ENCODE results near the gene SSR1. TPM values are rescaled to one million over a fixed set of nuclear protein-coding genes. Genes with fewer than 3 reads are reported as not detected.

The SSR1 gene
- total and polyA plus RNA-seq, 2 experiments from 2014 or later = 65.3 to 70.2 TPM

GRCh38 chr6:7273709-7274108 lies 39.3 kb downstream of the SSR1 start (continued):
- TF ChIP-seq CREB1 (CRISPR knock-in tag; IDR thresholded peaks at IDR 0.05; ENCODE audit: low read depth) = no peak
- TF ChIP-seq STAT1 (IDR thresholded peaks at IDR 0.05; ENCODE audit: unreplicated experiment) = no peak
- TF ChIP-seq ZNF331 (CRISPR knock-in tag; IDR thresholded peaks at IDR 0.05; ENCODE audit: low read depth) = no peak
- no peak for TF ChIP-seq POLR2AphosphoS5 (IDR thresholded peaks at IDR 0.05; ENCODE audit: low read depth)
- no peak for TF ChIP-seq EZH2phosphoT487 (IDR thresholded peaks at IDR 0.05; ENCODE audit: unreplicated experiment)
- TF ChIP-seq JUNB (IDR thresholded peaks at IDR 0.05; ENCODE audit: unreplicated experiment) = no peak
- TF ChIP-seq ETS1 (IDR thresholded peaks at IDR 0.05) = no peak

GRCh38 chr6:7271205-7271534 lies 41.8 kb downstream of the SSR1 start:
- no peaks in the 10 kb centered on the region for H3K9me3 Mint-ChIP-seq
- no peak overlapping the region for H3K4me3 Mint-ChIP-seq
- H3K27ac Mint-ChIP-seq = no peak overlapping the region
- TF ChIP-seq REST (IDR thresholded peaks at IDR 0.05; ENCODE audit: unreplicated experiment) (no peak), POLR2AphosphoS5 (IDR thresholded peaks at IDR 0.05; ENCODE audit: low read depth) (no peak), CTCF (conservative IDR thresholded peaks at IDR 0.05; ENCODE audit: low read depth in 2 of 2) (no peak), ZNF462 (CRISPR knock-in tag; IDR thresholded peaks at IDR 0.05) (no peak), EZH2 (IDR thresholded peaks at IDR 0.05; ENCODE audit: low read depth, unreplicated experiment) (no peak), ZNF331 (CRISPR knock-in tag; IDR thresholded peaks at IDR 0.05; ENCODE audit: low read depth) (no peak), NANOG (IDR thresholded peaks at IDR 0.05; ENCODE audit: borderline replicate concordance) (no peak), ETS1 (IDR thresholded peaks at IDR 0.05) (no peak), JUNB (IDR thresholded peaks at IDR 0.05; ENCODE audit: unreplicated experiment) (no peak)

More at GRCh38 chr6:7271205-7271534, 41.8 kb downstream of the SSR1 start:
- Histone ChIP-seq H3K27ac (ENCODE audit: low read depth) (no peak overlapping the region), H4K20me1 (replicated peaks; ENCODE audit: insufficient read depth) (no peaks in the 10 kb centered on the region), H3K27me3 (ENCODE audit: insufficient read depth) (no peaks in the 10 kb centered on the region), H3K4me3 (no peak overlapping the region), H3K4me1 (ENCODE audit: insufficient read depth) (no peaks in the 10 kb centered on the region), H2AFZ (no peak overlapping the region), H3K9me2 (ENCODE audit: insufficient read depth) (no peaks in the 10 kb centered on the region), H3K4me2 (no peak overlapping the region), H3F3A (replicated peaks; ENCODE audit: low read depth) (no peaks in the 10 kb centered on the region), H3K36me3 (ENCODE audit: insufficient read depth) (no peaks in the 10 kb centered on the region), H3K79me2 (replicated peaks; ENCODE audit: insufficient read depth) (no peaks in the 10 kb centered on the region)
- no peak for DNase-seq (ENCODE audit: low spot score)
- 0 out of 3 replicates have a peak, but pooled peaks cover 3% of the 10 kb centered on the region for H3K4me1 Mint-ChIP-seq
- peaks cover 2% of the 10 kb centered on the region for H3K27me3 Mint-ChIP-seq (ENCODE audit: insufficient read depth, low read depth, poor library complexity)
- no peaks in the 10 kb centered on the region for H3K36me3 Mint-ChIP-seq (ENCODE audit: low read depth)
- no peak for ATAC-seq
